RWPE1 (cell line): ENCODE data around the gene KRTAP20-4.

Experiments used
- CTCF ChIA-PET: fragments of 350-600 bp; sonication (Branson Sonifier 250); formaldehyde crosslinking; extraction: SDS; loops from one replicate; lab custom pipeline; 2021; lab: Yijun Ruan, JAX
- POLR2A ChIA-PET: fragments of 400-600 bp; formaldehyde crosslinking; extraction: SDS; loops from one replicate; lab custom pipeline; 2020; ENCODE audit warnings: antibody characterized with exemption; ENCODE audit not compliant: low non-redundant PET; lab: Yijun Ruan, JAX
- DNase-seq: peaks from one replicate; pipeline ENCODE4 v3.0.0; 2012; ENCODE audit warnings: low spot score
- H3K27ac ChIP-seq: fragments of 450-650 bp; 2 replicates; pipeline ENCODE4 v1.5.1; 2017
- CTCF ChIP-seq: fragments of 450-650 bp; conservative IDR thresholded peaks from 2 replicates; pipeline ENCODE4 v1.5.1; 2017; ENCODE audit warnings: low read depth, mild to moderate bottlenecking

The KRTAP20-4 gene

GRCh38 chr21:30620522-30620921 is at the start of gene KRTAP20-4:
KRTAP20-4 (plus strand) TSS chr21:30620627.
- H3K27ac ChIP-seq, result no peak within 1 kb of the TSS
- ChIA-PET POLR2A (no interaction called here), CTCF (no interaction called here)
- no peak for TF ChIP-seq CTCF
- DNase-seq, result no peak

GRCh38 chr21:30577766-30578165 is 42.7 kb upstream of the KRTAP20-4 start:
- ChIA-PET POLR2A (no interaction called here), CTCF (no interaction called here)
- no peak for TF ChIP-seq CTCF
- H3K27ac ChIP-seq, result no peak overlapping the region
- no peak for DNase-seq

- TF ChIP-seq CTCF, result no peak
- ChIA-PET CTCF (no interaction called here), POLR2A (no interaction called here)
- no peak overlapping the region for H3K27ac ChIP-seq
- DNase-seq, result no peak
Observed at GRCh38 chr21:30579346-30579745, 41.1 kb upstream of the KRTAP20-4 start.

GRCh38 chr21:30580132-30580531 is 40.3 kb upstream of the KRTAP20-4 start:
- H3K27ac ChIP-seq, result no peak overlapping the region
- DNase-seq, result no peak
- CTCF ChIA-PET, result no interaction called here
- TF ChIP-seq CTCF, result no peak
- POLR2A ChIA-PET, result no interaction called here

- no peak for DNase-seq
- POLR2A ChIA-PET, result no interaction called here
- no peak for TF ChIP-seq CTCF
- H3K27ac ChIP-seq, result no peak overlapping the region
- CTCF ChIA-PET, result no interaction called here
Observed at GRCh38 chr21:30582870-30583269, 37.6 kb upstream of the KRTAP20-4 start.

- CTCF ChIA-PET, result no interaction called here
- no peak for DNase-seq
- no peak within 1 kb of the TSS for H3K27ac ChIP-seq
- POLR2A ChIA-PET, result no interaction called here
- no peak for TF ChIP-seq CTCF
Observed at GRCh38 chr21:30590297-30590696, 30.1 kb upstream of the KRTAP20-4 start, which contains the start of gene KRTAP22-2. KRTAP22-2 (minus strand) TSS chr21:30590397.

- no peak within 1 kb of the TSS for H3K27ac ChIP-seq
- no peak for DNase-seq
- CTCF ChIA-PET, result no interaction called here
Observed at GRCh38 chr21:30592140-30592539, 28.3 kb upstream of the KRTAP20-4 start, which contains the start of gene KRTAP6-3. KRTAP6-3 (plus strand) TSS chr21:30592440; CDS start chr21:30592446, 6 bp downstream.

More at GRCh38 chr21:30592140-30592539, 28.3 kb upstream of the KRTAP20-4 start, which contains the start of gene KRTAP6-3:
- TF ChIP-seq CTCF, result no peak
- POLR2A ChIA-PET, result no interaction called here
